ENCODE data around the gene GAA. TPM values are rescaled to one million over a fixed set of nuclear protein-coding genes. Genes with fewer than 3 reads are reported as not detected.

The GAA gene
- total and polyA plus RNA-seq, 2 of the 13 experiments (the other 11 are each of a cell fraction or from before 2014, with no cell fraction given) = 21.6 to 36.4 TPM

DNA sequence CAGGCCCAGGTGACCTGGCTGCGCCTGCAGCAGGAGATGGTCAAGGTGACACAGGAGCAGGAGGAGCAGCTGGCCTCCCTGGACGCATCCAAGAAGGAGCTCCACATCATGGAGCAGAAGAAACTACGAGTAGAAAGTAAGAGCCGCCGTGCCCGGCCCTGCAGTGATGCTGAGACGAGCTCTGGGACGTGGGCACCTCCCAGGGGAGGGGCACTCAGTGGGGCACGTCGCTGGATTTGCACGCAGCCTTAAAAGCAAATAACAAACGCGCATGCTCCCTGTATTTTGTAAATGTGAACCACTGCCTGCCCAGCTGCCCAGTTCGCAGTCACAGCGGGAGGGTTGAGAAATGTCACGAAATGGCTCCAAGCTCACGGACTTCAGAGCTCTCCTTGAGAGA, 15.3 kb upstream of the GAA start (continued):
- no peak for TF ChIP-seq NR3C1 (CRISPR knock-in tag; IDR thresholded peaks at IDR 0.05)
- TF ChIP-seq, protein P1, sequence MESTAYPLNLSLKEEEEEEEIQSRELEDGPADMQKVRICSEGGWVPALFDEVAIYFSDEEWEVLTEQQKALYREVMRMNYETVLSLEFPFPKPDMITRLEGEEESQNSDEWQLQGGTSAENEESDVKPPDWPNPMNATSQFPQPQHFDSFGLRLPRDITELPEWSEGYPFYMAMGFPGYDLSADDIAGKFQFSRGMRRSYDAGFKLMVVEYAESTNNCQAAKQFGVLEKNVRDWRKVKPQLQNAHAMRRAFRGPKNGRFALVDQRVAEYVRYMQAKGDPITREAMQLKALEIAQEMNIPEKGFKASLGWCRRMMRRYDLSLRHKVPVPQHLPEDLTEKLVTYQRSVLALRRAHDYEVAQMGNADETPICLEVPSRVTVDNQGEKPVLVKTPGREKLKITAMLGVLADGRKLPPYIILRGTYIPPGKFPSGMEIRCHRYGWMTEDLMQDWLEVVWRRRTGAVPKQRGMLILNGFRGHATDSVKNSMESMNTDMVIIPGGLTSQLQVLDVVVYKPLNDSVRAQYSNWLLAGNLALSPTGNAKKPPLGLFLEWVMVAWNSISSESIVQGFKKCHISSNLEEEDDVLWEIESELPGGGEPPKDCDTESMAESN (CRISPR knock-in tag; conservative IDR thresholded peaks at IDR 0.05) = no peak

DNA sequence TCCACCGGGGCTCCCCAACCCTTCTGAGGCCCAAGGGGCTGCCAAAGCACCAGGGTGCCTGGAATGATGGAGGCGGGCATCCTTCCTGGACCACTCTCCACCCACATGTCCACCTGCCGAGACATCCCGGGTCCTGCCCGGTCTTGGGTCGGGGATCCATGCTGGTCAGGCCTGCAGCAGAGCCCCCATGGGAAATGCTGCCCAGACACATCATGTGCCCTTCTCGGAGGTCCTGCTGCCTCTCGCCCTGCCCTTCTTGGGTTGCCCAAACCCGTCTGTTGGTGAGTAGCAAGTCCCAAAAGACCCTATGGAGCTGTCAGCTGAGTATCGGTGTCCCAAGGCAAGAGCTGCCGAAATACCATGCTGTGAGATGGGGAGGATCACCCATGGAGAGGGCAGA, 14.8 kb upstream of the GAA start:
- no peaks in the 10 kb centered on the region for H3K36me3 ChIP-seq (replicated peaks in 1 of 2; ENCODE audit: control insufficient read depth in 1 of 2, insufficient read depth in 2 of 2, low read length in 2 of 2)
- H3K79me2 ChIP-seq (ENCODE audit: insufficient read depth, low read length) = no peaks in the 10 kb centered on the region
- H3K4me2 ChIP-seq (ENCODE audit: low read depth, low read length) = peak overlapping the region; percentile 75
- H3K27ac ChIP-seq (ENCODE audit: extremely low read length, insufficient read depth, low read length) = no peak overlapping the region
- in situ Hi-C loops (cut with HindIII; ENCODE audit: extremely low pct_ligation_motif_present, low pct_unique_long_range_greater_than_20kb) = no loop called here
- ATAC-seq (no peak), FAIRE-seq (no peak), DNase-seq (ENCODE audit: low spot score) (no peak)
- peak overlapping the region in 1 of 3 experiments; percentile 63; a peak in 1 of 6 replicates for H3K4me3 ChIP-seq (replicated peaks in 1 of 3; ENCODE audit: insufficient read depth in 1 of 3, low read depth in 2 of 3, low read length in 3 of 3)
- peaks cover 22% of the 10 kb centered on the region for H3K4me1 ChIP-seq (ENCODE audit: insufficient read depth, low read length)
- no TSS peak for BruUV-seq (replicated peaks)
- H2AFZ ChIP-seq (ENCODE audit: low read length) = no peak overlapping the region
- peaks cover 11 to 66% of the 10 kb centered on the region in 2 experiments for H3K27me3 ChIP-seq (ENCODE audit: control insufficient read depth in 1 of 2, insufficient read depth in 2 of 2, low read length in 2 of 2)
- ChIA-PET CTCF (ENCODE audit: low intra/inter-chr PET ratio, low total read pairs) (no interaction called here), POLR2A (interaction anchor here (1.6 to 2.6 kb wide), 2 partner anchors 9 to 15 kb away, joined by 3 to 13 read pairs; partner anchors contain the start of gene GAA)
- intact Hi-C loops (cut with micrococcal nuclease; ENCODE audit: unreplicated experiment) = no loop called here
- no peaks in the 10 kb centered on the region for H4K20me1 ChIP-seq (ENCODE audit: insufficient read depth, low read length)
- WGBS (ENCODE audit: low lambda C conversion rate) = 52% methylated on average over 9 of the region's 11 CpGs
- no peak overlapping the region for H3K9ac ChIP-seq (ENCODE audit: insufficient read depth, low read depth, low read length)
- H3K9me3 ChIP-seq (ENCODE audit: low read length) = no peaks in the 10 kb centered on the region
- no peak for TF ChIP-seq NCOA2 (CRISPR knock-in tag; IDR thresholded peaks at IDR 0.05)
- TF ChIP-seq, protein P2, sequence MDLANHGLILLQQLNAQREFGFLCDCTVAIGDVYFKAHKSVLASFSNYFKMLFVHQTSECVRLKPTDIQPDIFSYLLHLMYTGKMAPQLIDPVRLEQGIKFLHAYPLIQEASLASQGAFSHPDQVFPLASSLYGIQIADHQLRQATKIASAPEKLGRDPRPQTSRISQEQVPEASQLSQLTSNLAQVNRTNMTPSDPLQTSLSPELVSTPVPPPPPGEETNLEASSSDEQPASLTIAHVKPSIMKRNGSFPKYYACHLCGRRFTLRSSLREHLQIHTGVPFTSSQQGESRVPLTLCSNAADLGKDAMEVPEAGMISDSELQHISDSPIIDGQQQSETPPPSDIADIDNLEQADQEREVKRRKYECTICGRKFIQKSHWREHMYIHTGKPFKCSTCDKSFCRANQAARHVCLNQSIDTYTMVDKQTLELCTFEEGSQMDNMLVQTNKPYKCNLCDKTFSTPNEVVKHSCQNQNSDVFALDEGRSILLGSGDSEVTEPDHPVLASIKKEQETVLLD (CRISPR knock-in tag; IDR thresholded peaks at IDR 0.05; ENCODE audit: low read depth) = no peak
- TF ChIP-seq, protein P3, sequence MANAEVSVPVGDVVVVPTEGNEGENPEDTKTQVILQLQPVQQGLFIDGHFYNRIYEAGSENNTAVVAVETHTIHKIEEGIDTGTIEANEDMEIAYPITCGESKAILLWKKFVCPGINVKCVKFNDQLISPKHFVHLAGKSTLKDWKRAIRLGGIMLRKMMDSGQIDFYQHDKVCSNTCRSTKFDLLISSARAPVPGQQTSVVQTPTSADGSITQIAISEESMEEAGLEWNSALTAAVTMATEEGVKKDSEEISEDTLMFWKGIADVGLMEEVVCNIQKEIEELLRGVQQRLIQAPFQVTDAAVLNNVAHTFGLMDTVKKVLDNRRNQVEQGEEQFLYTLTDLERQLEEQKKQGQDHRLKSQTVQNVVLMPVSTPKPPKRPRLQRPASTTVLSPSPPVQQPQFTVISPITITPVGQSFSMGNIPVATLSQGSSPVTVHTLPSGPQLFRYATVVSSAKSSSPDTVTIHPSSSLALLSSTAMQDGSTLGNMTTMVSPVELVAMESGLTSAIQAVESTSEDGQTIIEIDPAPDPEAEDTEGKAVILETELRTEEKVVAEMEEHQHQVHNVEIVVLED (CRISPR knock-in tag; IDR thresholded peaks at IDR 0.05; ENCODE audit: borderline replicate concordance) = no peak
- 0 out of 2 replicates have a peak, but pooled peaks have one; percentile 22 for TF ChIP-seq NFATC3 (CRISPR knock-in tag; IDR thresholded peaks at IDR 0.05)
- no peak for TF ChIP-seq ZNF329 (CRISPR knock-in tag; IDR thresholded peaks at IDR 0.05; ENCODE audit: low read depth)
- no peak for TF ChIP-seq GLI4 (CRISPR knock-in tag; IDR thresholded peaks at IDR 0.05; ENCODE audit: borderline replicate concordance)
- no peak for TF ChIP-seq ZNF354B (CRISPR knock-in tag; IDR thresholded peaks at IDR 0.05)
- TF ChIP-seq ARNT2 (CRISPR knock-in tag; IDR thresholded peaks at IDR 0.05; ENCODE audit: low read depth) = no peak
- no peak for TF ChIP-seq ZNF570 (CRISPR knock-in tag; IDR thresholded peaks at IDR 0.05; ENCODE audit: borderline replicate concordance)
- TF ChIP-seq ZNF678 (CRISPR knock-in tag; IDR thresholded peaks at IDR 0.05) = no peak
- TF ChIP-seq, protein P4, sequence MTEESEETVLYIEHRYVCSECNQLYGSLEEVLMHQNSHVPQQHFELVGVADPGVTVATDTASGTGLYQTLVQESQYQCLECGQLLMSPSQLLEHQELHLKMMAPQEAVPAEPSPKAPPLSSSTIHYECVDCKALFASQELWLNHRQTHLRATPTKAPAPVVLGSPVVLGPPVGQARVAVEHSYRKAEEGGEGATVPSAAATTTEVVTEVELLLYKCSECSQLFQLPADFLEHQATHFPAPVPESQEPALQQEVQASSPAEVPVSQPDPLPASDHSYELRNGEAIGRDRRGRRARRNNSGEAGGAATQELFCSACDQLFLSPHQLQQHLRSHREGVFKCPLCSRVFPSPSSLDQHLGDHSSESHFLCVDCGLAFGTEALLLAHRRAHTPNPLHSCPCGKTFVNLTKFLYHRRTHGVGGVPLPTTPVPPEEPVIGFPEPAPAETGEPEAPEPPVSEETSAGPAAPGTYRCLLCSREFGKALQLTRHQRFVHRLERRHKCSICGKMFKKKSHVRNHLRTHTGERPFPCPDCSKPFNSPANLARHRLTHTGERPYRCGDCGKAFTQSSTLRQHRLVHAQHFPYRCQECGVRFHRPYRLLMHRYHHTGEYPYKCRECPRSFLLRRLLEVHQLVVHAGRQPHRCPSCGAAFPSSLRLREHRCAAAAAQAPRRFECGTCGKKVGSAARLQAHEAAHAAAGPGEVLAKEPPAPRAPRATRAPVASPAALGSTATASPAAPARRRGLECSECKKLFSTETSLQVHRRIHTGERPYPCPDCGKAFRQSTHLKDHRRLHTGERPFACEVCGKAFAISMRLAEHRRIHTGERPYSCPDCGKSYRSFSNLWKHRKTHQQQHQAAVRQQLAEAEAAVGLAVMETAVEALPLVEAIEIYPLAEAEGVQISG (CRISPR knock-in tag; IDR thresholded peaks at IDR 0.05) = no peak
- peak; percentile 12; the same call in 1 of the 2 replicates for TF ChIP-seq RXRA (CRISPR knock-in tag; IDR thresholded peaks at IDR 0.05)
- TF ChIP-seq ZNF30 (CRISPR knock-in tag; IDR thresholded peaks at IDR 0.05) = no peak
- no peak for TF ChIP-seq ZNF326 (CRISPR knock-in tag; IDR thresholded peaks at IDR 0.05; ENCODE audit: borderline replicate concordance)

Data from HepG2 (cell line).